ENCODE results near the gene ATG5. TPM values are rescaled to one million over a fixed set of nuclear protein-coding genes. Genes with fewer than 3 reads are reported as not detected.
A peak's percentile ranks its signal among the peaks of the same experiment; 100 is the strongest.

The ATG5 gene
- total and polyA plus RNA-seq, 3 experiments from 2014 or later, result 39.0 to 45.0 (median 44.5) TPM

GRCh38 chr6:106162921-106163320, 162.6 kb downstream of the ATG5 start:
- no peaks in the 10 kb centered on the region for H3K27me3 Mint-ChIP-seq
- H3K4me3 ChIP-seq (ENCODE audit: low read length), result no peak overlapping the region
- H3K27ac Mint-ChIP-seq, result peak overlapping the region; percentile 79 to 98 (median 96)
- CTCF ChIA-PET, result interaction anchor here (0.7 to 3.5 kb wide), 13 partner anchors 18 to 171 kb away, joined by 3 to 17 read pairs (median 4); no protein-coding TSS in a partner anchor
- peaks cover 36 to 55% (median 51%) of the 10 kb centered on the region in 3 donors for H3K4me1 Mint-ChIP-seq
- H3K36me3 ChIP-seq (ENCODE audit: insufficient read depth, low read length), result no peaks in the 10 kb centered on the region
- no peaks in the 10 kb centered on the region for H3K27me3 ChIP-seq (ENCODE audit: insufficient read depth, low read length, poor library complexity, severe bottlenecking)
- H3K9me3 Mint-ChIP-seq, result no peaks in the 10 kb centered on the region
- no peak for DNase-seq
- POLR2A ChIA-PET, result interaction anchor here (0.8 to 1.8 kb wide), 6 partner anchors 21 to 162 kb away, joined by 3 to 7 read pairs (median 3); partner anchors contain the start of gene ATG5
- no peaks in the 10 kb centered on the region for H3K9me3 ChIP-seq (ENCODE audit: low read length)
- H3K36me3 Mint-ChIP-seq, result no peaks in the 10 kb centered on the region
- H3K4me3 Mint-ChIP-seq, result peak overlapping the region; percentile 8 to 75 (median 61)
- peaks cover 26% of the 10 kb centered on the region for H3K4me1 ChIP-seq (ENCODE audit: insufficient read depth, low read length)
- no peak overlapping the region for H3K27ac ChIP-seq (ENCODE audit: low read depth, low read length)

- H3K9me3 Mint-ChIP-seq, result no peaks in the 10 kb centered on the region
- no peaks in the 10 kb centered on the region for H3K36me3 ChIP-seq (ENCODE audit: insufficient read depth, low read length)
- H3K27me3 ChIP-seq (ENCODE audit: insufficient read depth, low read length, poor library complexity, severe bottlenecking), result no peaks in the 10 kb centered on the region
- peak overlapping the region in 6 of 8 donors; percentile 27 to 87 (median 74) for H3K27ac Mint-ChIP-seq
- H3K9me3 ChIP-seq (ENCODE audit: low read length), result no peaks in the 10 kb centered on the region
- H3K27me3 Mint-ChIP-seq, result no peaks in the 10 kb centered on the region
- peaks cover 32 to 45% (median 41%) of the 10 kb centered on the region in 3 donors for H3K4me1 Mint-ChIP-seq
- ChIA-PET POLR2A (no interaction called here), CTCF (interaction anchor here (1.5 to 3.5 kb wide), 3 partner anchors 20 to 61 kb away, joined by 3 to 15 read pairs (median 4); no protein-coding TSS in a partner anchor)
- no peaks in the 10 kb centered on the region for H3K36me3 Mint-ChIP-seq
- peaks cover 26% of the 10 kb centered on the region for H3K4me1 ChIP-seq (ENCODE audit: insufficient read depth, low read length)
- H3K4me3 Mint-ChIP-seq, result no peak overlapping the region
- no peak overlapping the region for H3K27ac ChIP-seq (ENCODE audit: low read depth, low read length)
- DNase-seq, result no peak
- H3K4me3 ChIP-seq (ENCODE audit: low read length), result no peak overlapping the region
Observed at GRCh38 chr6:106161893-106162292, 163.7 kb downstream of the ATG5 start.

GRCh38 chr6:106161311-106161874, 164.2 kb downstream of the ATG5 start:
- H3K9me3 Mint-ChIP-seq, result no peaks in the 10 kb centered on the region
- H3K4me1 Mint-ChIP-seq, result peaks cover 31 to 40% (median 39%) of the 10 kb centered on the region in 3 donors
- ChIA-PET POLR2A (interaction anchor here (0.6 kb wide), 1 partner anchor 16 kb away, joined by 3 read pairs; no protein-coding TSS in a partner anchor), CTCF (interaction anchor here (1.3 to 3.5 kb wide), 4 partner anchors 17 to 61 kb away, joined by 3 to 15 read pairs (median 4); no protein-coding TSS in a partner anchor)
- no peak overlapping the region for H3K4me3 Mint-ChIP-seq
- no peaks in the 10 kb centered on the region for H3K36me3 Mint-ChIP-seq
- Histone ChIP-seq H3K4me3 (ENCODE audit: low read length) (no peak overlapping the region), H3K27ac (ENCODE audit: low read depth, low read length) (no peak overlapping the region), H3K36me3 (ENCODE audit: insufficient read depth, low read length) (no peaks in the 10 kb centered on the region), H3K9me3 (ENCODE audit: low read length) (no peaks in the 10 kb centered on the region), H3K27me3 (ENCODE audit: insufficient read depth, low read length, poor library complexity, severe bottlenecking) (no peaks in the 10 kb centered on the region), H3K4me1 (ENCODE audit: insufficient read depth, low read length) (peaks cover 26% of the 10 kb centered on the region)
- peak overlapping the region in 6 of 8 donors; percentile 27 to 87 (median 74) for H3K27ac Mint-ChIP-seq
- no peak for DNase-seq
- no peaks in the 10 kb centered on the region for H3K27me3 Mint-ChIP-seq

- H3K4me1 ChIP-seq (ENCODE audit: insufficient read depth, low read length), result peaks cover 26% of the 10 kb centered on the region
- no peak for DNase-seq
- H3K9me3 Mint-ChIP-seq, result no peaks in the 10 kb centered on the region
- POLR2A ChIA-PET, result no interaction called here
- H3K4me1 Mint-ChIP-seq, result peaks cover 27 to 32% (median 30%) of the 10 kb centered on the region in 3 donors
- H3K27me3 Mint-ChIP-seq, result no peaks in the 10 kb centered on the region
- H3K36me3 Mint-ChIP-seq, result no peaks in the 10 kb centered on the region
- no peaks in the 10 kb centered on the region for H3K9me3 ChIP-seq (ENCODE audit: low read length)
- no peak overlapping the region for H3K27ac ChIP-seq (ENCODE audit: low read depth, low read length)
- CTCF ChIA-PET, result interaction anchor here (1.3 to 1.6 kb wide), 2 partner anchors 18 to 63 kb away, joined by 4 read pairs; no protein-coding TSS in a partner anchor
- no peak overlapping the region for H3K4me3 ChIP-seq (ENCODE audit: low read length)
- peak overlapping the region in 2 of 8 donors; percentile 13 to 42 for H3K27ac Mint-ChIP-seq
- no peaks in the 10 kb centered on the region for H3K36me3 ChIP-seq (ENCODE audit: insufficient read depth, low read length)
- H3K4me3 Mint-ChIP-seq, result no peak overlapping the region
- no peaks in the 10 kb centered on the region for H3K27me3 ChIP-seq (ENCODE audit: insufficient read depth, low read length, poor library complexity, severe bottlenecking)
Observed at GRCh38 chr6:106160189-106160588, 165.4 kb downstream of the ATG5 start.

GRCh38 chr6:106159531-106159940, 166.0 kb downstream of the ATG5 start:
- no peaks in the 10 kb centered on the region for H3K27me3 ChIP-seq (ENCODE audit: insufficient read depth, low read length, poor library complexity, severe bottlenecking)
- H3K36me3 ChIP-seq (ENCODE audit: insufficient read depth, low read length), result no peaks in the 10 kb centered on the region
- no peak for DNase-seq
- no peak overlapping the region for H3K27ac ChIP-seq (ENCODE audit: low read depth, low read length)
- H3K9me3 Mint-ChIP-seq, result no peaks in the 10 kb centered on the region
- H3K9me3 ChIP-seq (ENCODE audit: low read length), result no peaks in the 10 kb centered on the region
- peak overlapping the region in 1 of 8 donors; percentile 90 for H3K27ac Mint-ChIP-seq
- ChIA-PET POLR2A (interaction anchor here (1.1 kb wide), 1 partner anchor 45 kb away, joined by 6 read pairs; no protein-coding TSS in a partner anchor), CTCF (interaction anchor here (1.0 kb wide), 1 partner anchor 45 kb away, joined by 3 read pairs; no protein-coding TSS in a partner anchor)
- H3K4me1 Mint-ChIP-seq, result peaks cover 23 to 26% (median 23%) of the 10 kb centered on the region in 3 donors
- no peak overlapping the region for H3K4me3 Mint-ChIP-seq
- H3K36me3 Mint-ChIP-seq, result no peaks in the 10 kb centered on the region
- H3K4me1 ChIP-seq (ENCODE audit: insufficient read depth, low read length), result peaks cover 22% of the 10 kb centered on the region
- H3K27me3 Mint-ChIP-seq, result no peaks in the 10 kb centered on the region
- no peak overlapping the region for H3K4me3 ChIP-seq (ENCODE audit: low read length)

GRCh38 chr6:106158816-106159215, 166.7 kb downstream of the ATG5 start:
- ChIA-PET POLR2A (interaction anchor here (1.1 kb wide), 1 partner anchor 44 kb away, joined by 6 read pairs; no protein-coding TSS in a partner anchor), CTCF (interaction anchor here (1.0 kb wide), 1 partner anchor 45 kb away, joined by 3 read pairs; no protein-coding TSS in a partner anchor)
- H3K27ac ChIP-seq (ENCODE audit: low read depth, low read length), result no peak overlapping the region
- Mint-ChIP-seq H3K4me3 (no peak overlapping the region), H3K27ac (no peak overlapping the region), H3K4me1 (peaks cover 16 to 19% (median 16%) of the 10 kb centered on the region in 3 donors), H3K9me3 (no peaks in the 10 kb centered on the region), H3K36me3 (no peaks in the 10 kb centered on the region), H3K27me3 (no peaks in the 10 kb centered on the region)
- no peaks in the 10 kb centered on the region for H3K27me3 ChIP-seq (ENCODE audit: insufficient read depth, low read length, poor library complexity, severe bottlenecking)
- H3K4me1 ChIP-seq (ENCODE audit: insufficient read depth, low read length), result peaks cover 15% of the 10 kb centered on the region
- no peak overlapping the region for H3K4me3 ChIP-seq (ENCODE audit: low read length)
- H3K9me3 ChIP-seq (ENCODE audit: low read length), result no peaks in the 10 kb centered on the region
- DNase-seq, result no peak
- no peaks in the 10 kb centered on the region for H3K36me3 ChIP-seq (ENCODE audit: insufficient read depth, low read length)

- Mint-ChIP-seq H3K27ac (no peak overlapping the region), H3K4me1 (peaks cover 0 to 3% (median 2%) of the 10 kb centered on the region in 3 donors), H3K9me3 (no peaks in the 10 kb centered on the region), H3K36me3 (no peaks in the 10 kb centered on the region), H3K27me3 (peaks cover 0 to 2% of the 10 kb centered on the region in 2 donors), H3K4me3 (no peak overlapping the region)
- H3K4me1 ChIP-seq (ENCODE audit: insufficient read depth, low read length), result no peaks in the 10 kb centered on the region
- no peak for DNase-seq
- no peaks in the 10 kb centered on the region for H3K9me3 ChIP-seq (ENCODE audit: low read length)
- CTCF ChIA-PET, result no interaction called here
- H3K36me3 ChIP-seq (ENCODE audit: insufficient read depth, low read length), result no peaks in the 10 kb centered on the region
- no peak overlapping the region for H3K4me3 ChIP-seq (ENCODE audit: low read length)
- no peak overlapping the region for H3K27ac ChIP-seq (ENCODE audit: low read depth, low read length)
- POLR2A ChIA-PET, result no interaction called here
- H3K27me3 ChIP-seq (ENCODE audit: insufficient read depth, low read length, poor library complexity, severe bottlenecking), result no peaks in the 10 kb centered on the region
Observed at GRCh38 chr6:106156863-106157262, 168.7 kb downstream of the ATG5 start.

GRCh38 chr6:106156413-106156812, 169.1 kb downstream of the ATG5 start:
- H3K27ac ChIP-seq (ENCODE audit: low read depth, low read length), result no peak overlapping the region
- H3K36me3 ChIP-seq (ENCODE audit: insufficient read depth, low read length), result no peaks in the 10 kb centered on the region
- no peaks in the 10 kb centered on the region for H3K27me3 ChIP-seq (ENCODE audit: insufficient read depth, low read length, poor library complexity, severe bottlenecking)
- no peak for DNase-seq
- CTCF ChIA-PET, result interaction anchor here (0.9 kb wide), 1 partner anchor 14 kb away, joined by 3 read pairs; no protein-coding TSS in a partner anchor
- Mint-ChIP-seq H3K4me1 (no peaks in the 10 kb centered on the region), H3K36me3 (no peaks in the 10 kb centered on the region), H3K27ac (no peak overlapping the region), H3K4me3 (no peak overlapping the region), H3K9me3 (no peaks in the 10 kb centered on the region), H3K27me3 (peaks cover 0 to 2% of the 10 kb centered on the region in 2 donors)
- no peaks in the 10 kb centered on the region for H3K9me3 ChIP-seq (ENCODE audit: low read length)
- H3K4me3 ChIP-seq (ENCODE audit: low read length), result no peak overlapping the region
- POLR2A ChIA-PET, result no interaction called here
- H3K4me1 ChIP-seq (ENCODE audit: insufficient read depth, low read length), result no peaks in the 10 kb centered on the region
